Measurements from ENCODE around the gene ENOX1. TPM values are rescaled to one million over a fixed set of nuclear protein-coding genes. Genes with fewer than 3 reads are reported as not detected.

Gene ENOX1
- total RNA-seq, 2 donors from 2014 or later, result 0.78 to 4.3 TPM

DNA sequence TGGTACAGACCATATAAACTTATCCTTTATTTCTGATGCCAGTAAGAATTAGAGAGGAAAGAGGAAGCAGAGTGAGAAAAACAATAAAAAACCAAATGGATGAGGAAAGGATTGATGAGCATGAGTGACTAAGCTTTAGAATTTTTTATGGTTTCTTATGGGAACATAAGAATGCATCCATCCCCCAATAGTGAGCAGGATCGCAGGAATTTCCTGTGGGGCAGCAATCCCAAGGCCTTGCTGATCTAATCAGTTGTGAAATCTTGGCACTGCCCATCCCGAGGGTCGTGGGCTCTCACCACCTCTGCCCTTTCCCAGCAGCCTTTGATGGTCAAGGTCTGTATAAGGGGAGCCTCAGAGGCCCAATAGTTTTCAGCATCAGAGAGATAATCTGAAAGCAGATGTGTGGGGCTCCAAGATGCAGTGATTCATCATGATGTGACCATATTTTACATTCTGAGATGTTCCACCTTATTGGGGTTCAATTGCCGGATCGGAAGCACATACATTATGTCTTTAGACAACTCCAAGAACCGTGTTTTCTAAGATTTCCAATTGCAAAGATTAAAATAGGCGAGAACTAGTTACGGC, 541.3 kb downstream of the ENOX1 start:
- Histone ChIP-seq H3K4me1 (no peaks in the 10 kb centered on the region), H3K27me3 (no peaks in the 10 kb centered on the region), H3K9me3 (no peaks in the 10 kb centered on the region), H3K27ac (no peak overlapping the region), H3K4me3 (no peak overlapping the region), H3K36me3 (replicated peaks in 1 of 2; ENCODE audit: insufficient read depth in 1 of 2, low read depth in 2 of 2) (no peaks in the 10 kb centered on the region)
- DNase-seq (no peak), ATAC-seq (no peak)
- intact Hi-C loops (cut with DNase I), result no loop called here
- no peak for TF ChIP-seq POLR2A (IDR thresholded peaks at IDR 0.05)
- TF ChIP-seq, protein P1, sequence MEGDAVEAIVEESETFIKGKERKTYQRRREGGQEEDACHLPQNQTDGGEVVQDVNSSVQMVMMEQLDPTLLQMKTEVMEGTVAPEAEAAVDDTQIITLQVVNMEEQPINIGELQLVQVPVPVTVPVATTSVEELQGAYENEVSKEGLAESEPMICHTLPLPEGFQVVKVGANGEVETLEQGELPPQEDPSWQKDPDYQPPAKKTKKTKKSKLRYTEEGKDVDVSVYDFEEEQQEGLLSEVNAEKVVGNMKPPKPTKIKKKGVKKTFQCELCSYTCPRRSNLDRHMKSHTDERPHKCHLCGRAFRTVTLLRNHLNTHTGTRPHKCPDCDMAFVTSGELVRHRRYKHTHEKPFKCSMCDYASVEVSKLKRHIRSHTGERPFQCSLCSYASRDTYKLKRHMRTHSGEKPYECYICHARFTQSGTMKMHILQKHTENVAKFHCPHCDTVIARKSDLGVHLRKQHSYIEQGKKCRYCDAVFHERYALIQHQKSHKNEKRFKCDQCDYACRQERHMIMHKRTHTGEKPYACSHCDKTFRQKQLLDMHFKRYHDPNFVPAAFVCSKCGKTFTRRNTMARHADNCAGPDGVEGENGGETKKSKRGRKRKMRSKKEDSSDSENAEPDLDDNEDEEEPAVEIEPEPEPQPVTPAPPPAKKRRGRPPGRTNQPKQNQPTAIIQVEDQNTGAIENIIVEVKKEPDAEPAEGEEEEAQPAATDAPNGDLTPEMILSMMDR (IDR thresholded peaks at IDR 0.05), result no peak
- WGBS, 2 donors, result 62 to 64% methylated on average over 8 of the region's 8 CpGs

DNA sequence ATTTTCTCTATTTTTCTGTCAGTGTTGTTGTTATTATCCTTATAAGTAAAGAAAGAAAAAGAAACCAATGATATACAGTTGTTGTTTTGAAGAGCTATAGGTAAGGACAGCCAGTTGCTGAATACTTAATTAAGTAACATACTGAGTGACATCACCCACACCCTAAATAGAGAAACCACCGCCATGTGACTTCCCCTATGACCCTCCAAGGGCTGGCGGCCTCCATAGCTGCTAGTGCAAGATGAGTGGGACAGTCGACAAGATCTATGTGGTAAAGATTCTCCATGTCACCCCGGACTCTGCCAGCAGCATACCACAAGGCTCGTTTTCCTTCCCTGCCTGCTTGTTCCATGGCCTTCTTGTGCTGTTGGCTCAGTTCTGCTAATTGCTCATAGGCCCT, 542.3 kb downstream of the ENOX1 start:
- Histone ChIP-seq H3K27ac (no peak overlapping the region), H3K4me1 (no peaks in the 10 kb centered on the region), H3K36me3 (replicated peaks in 1 of 2; ENCODE audit: insufficient read depth in 1 of 2, low read depth in 2 of 2) (no peaks in the 10 kb centered on the region), H3K27me3 (no peaks in the 10 kb centered on the region), H3K4me3 (no peak overlapping the region), H3K9me3 (no peaks in the 10 kb centered on the region)
- intact Hi-C loops (cut with DNase I), result no loop called here
- no peak for TF ChIP-seq POLR2A (IDR thresholded peaks at IDR 0.05)
- TF ChIP-seq, protein P1 (IDR thresholded peaks at IDR 0.05), result no peak
- DNase-seq (no peak), ATAC-seq (no peak)
- 84 to 87% methylated on average over 5 of the region's 5 CpGs for WGBS, 2 donors

DNA sequence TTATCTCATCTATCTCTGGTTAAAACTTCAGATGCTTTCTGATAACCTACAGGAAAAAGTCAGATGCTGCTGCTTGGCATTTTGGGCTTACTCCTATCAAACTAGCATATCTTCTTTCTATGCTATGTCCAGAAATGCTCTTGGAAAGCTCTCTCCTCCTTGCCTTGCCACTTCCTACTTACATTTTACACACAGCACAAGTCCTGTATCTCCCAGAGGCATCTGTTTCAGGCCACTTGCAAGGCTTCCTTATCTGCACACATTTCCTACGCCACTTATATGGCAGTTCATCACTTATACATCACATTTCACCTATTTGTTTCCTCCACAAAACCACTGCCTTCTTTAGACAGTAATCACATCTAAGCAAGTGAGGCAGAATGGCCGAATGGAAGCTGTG, 543.1 kb downstream of the ENOX1 start:
- no peak for TF ChIP-seq POLR2A (IDR thresholded peaks at IDR 0.05)
- TF ChIP-seq, protein P1 (IDR thresholded peaks at IDR 0.05), result no peak
- no peak for ATAC-seq
- 50 to 57% methylated on average over 2 of the region's 2 CpGs for WGBS, 2 donors
- Histone ChIP-seq H3K36me3 (replicated peaks in 1 of 2; ENCODE audit: insufficient read depth in 1 of 2, low read depth in 2 of 2) (no peaks in the 10 kb centered on the region), H3K27ac (no peak overlapping the region), H3K4me1 (no peaks in the 10 kb centered on the region), H3K27me3 (no peaks in the 10 kb centered on the region), H3K4me3 (no peak overlapping the region), H3K9me3 (no peaks in the 10 kb centered on the region)
- intact Hi-C loops (cut with DNase I), result no loop called here
- DNase-seq, result no peak

DNA sequence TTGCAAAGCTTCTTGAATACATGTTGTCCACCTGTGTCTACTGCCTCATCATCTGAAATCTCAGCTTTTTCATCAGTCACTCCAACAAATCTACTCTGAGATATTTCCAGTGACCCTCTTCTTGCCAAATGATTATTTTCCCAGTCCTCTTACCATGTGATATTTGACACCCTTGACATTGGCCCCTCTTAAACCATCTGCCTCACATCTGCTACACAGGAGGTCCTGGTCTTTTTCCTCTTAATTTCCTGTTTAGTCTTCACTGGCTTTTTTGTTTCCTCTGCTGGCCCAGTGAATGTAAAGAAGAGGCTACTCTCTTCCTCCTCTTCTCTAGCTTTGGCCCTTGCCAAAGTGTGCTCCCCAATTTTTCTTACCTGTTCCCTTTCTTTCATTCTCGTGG, 544.7 kb downstream of the ENOX1 start:
- 26 to 63% methylated on average over 1 of the region's 1 CpG for WGBS, 2 donors
- intact Hi-C loops (cut with DNase I), result no loop called here

DNA sequence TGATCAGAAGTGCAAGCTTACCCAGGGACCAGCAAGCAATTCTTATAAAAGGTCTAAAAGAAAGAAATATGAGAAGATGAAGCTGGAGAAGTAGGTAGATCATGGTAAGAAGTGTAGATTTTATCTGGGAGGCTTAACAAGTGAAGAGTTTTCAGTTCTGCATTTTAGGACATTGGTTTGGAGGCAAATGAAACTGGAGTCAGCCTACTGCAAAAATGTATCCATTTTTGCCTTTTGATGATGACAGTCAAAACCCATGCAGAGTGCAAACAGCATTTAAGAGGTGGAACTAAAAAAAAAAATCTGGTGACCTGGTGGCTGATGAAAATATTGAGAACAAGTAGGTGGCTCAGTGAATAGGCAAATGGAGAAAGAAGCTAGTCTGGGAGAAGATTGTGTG, 546.5 kb downstream of the ENOX1 start:
- H3K4me1 ChIP-seq, result no peaks in the 10 kb centered on the region
- TF ChIP-seq, protein P1 (IDR thresholded peaks at IDR 0.05), result no peak
- ATAC-seq, result no peak
- no peaks in the 10 kb centered on the region for H3K9me3 ChIP-seq
- DNase-seq, result no peak
- no peak overlapping the region for H3K4me3 ChIP-seq
- H3K27ac ChIP-seq, result no peak overlapping the region
- no peaks in the 10 kb centered on the region for H3K36me3 ChIP-seq (replicated peaks in 1 of 2; ENCODE audit: insufficient read depth in 1 of 2, low read depth in 2 of 2)
- intact Hi-C loops (cut with DNase I), result no loop called here
- no peaks in the 10 kb centered on the region for H3K27me3 ChIP-seq

More for the DNA sequence above, 544.7 kb downstream of the ENOX1 start:
- Histone ChIP-seq H3K27me3 (no peaks in the 10 kb centered on the region), H3K4me3 (no peak overlapping the region), H3K27ac (no peak overlapping the region), H3K4me1 (no peaks in the 10 kb centered on the region), H3K9me3 (no peaks in the 10 kb centered on the region), H3K36me3 (replicated peaks in 1 of 2; ENCODE audit: insufficient read depth in 1 of 2, low read depth in 2 of 2) (no peaks in the 10 kb centered on the region)
- no peak for DNase-seq
- TF ChIP-seq POLR2A (IDR thresholded peaks at IDR 0.05), result no peak
- TF ChIP-seq, protein P1 (IDR thresholded peaks at IDR 0.05), result no peak
- no peak for ATAC-seq
